ENCODE data around the gene CATSPERE.

The CATSPERE gene

GRCh38 chr1:244437086-244437468 is 24.0 kb upstream of the CATSPERE start:
- no peak for DNase-seq (ENCODE audit: insufficient read length, low spot score)
- TF ChIP-seq CTCF (IDR thresholded peaks at IDR 0.05; ENCODE audit: insufficient read depth, missing control alignments): no peak
- peak; percentile 58 for FAIRE-seq

GRCh38 chr1:244439391-244440032 is 21.6 kb upstream of the CATSPERE start:
- TF ChIP-seq CTCF (IDR thresholded peaks at IDR 0.05; ENCODE audit: insufficient read depth, missing control alignments): no peak
- DNase-seq (ENCODE audit: insufficient read length, low spot score) (no peak), FAIRE-seq (no peak)

DNA sequence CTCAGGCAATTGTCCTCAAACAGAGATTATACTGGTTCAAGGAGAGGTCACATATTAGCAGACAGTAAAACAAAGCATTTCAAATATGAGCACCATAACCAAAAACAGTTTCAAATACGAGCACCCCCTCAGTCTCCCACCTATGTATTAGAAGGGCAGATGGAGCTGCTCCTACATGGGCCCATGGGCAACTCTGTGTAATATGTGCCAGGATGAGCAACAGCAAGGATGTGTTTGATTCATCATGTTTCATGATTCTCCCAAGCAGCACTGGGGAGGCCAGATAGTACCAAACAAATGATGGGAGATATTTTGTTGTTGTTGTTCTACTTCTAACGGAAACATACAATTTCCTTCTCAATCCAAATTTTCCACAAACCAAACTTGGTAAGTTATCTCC is 18.2 kb upstream of the CATSPERE start:
- DNase-seq (ENCODE audit: insufficient read length, low spot score): no peak
- FAIRE-seq: peak; percentile 86
- no peak for TF ChIP-seq CTCF (IDR thresholded peaks at IDR 0.05; ENCODE audit: insufficient read depth, missing control alignments)

- TF ChIP-seq CTCF (IDR thresholded peaks at IDR 0.05; ENCODE audit: insufficient read depth, missing control alignments): no peak
- peak; percentile 89 for FAIRE-seq
- DNase-seq (ENCODE audit: insufficient read length, low spot score): no peak
These were observed 16.2 kb upstream of the CATSPERE start for GRCh38 chr1:244444854-244445253.

GRCh38 chr1:244445320-244446181 is 15.5 kb upstream of the CATSPERE start:
- no peak for DNase-seq (ENCODE audit: insufficient read length, low spot score)
- FAIRE-seq: peak; percentile 29
- no peak for TF ChIP-seq CTCF (IDR thresholded peaks at IDR 0.05; ENCODE audit: insufficient read depth, missing control alignments)

GRCh38 chr1:244447024-244447423 is 14.0 kb upstream of the CATSPERE start:
- DNase-seq (ENCODE audit: insufficient read length, low spot score) (no peak), FAIRE-seq (peak; percentile 21)
- no peak for TF ChIP-seq CTCF (IDR thresholded peaks at IDR 0.05; ENCODE audit: insufficient read depth, missing control alignments)

- TF ChIP-seq CTCF (IDR thresholded peaks at IDR 0.05; ENCODE audit: insufficient read depth, missing control alignments): no peak
- no peak for FAIRE-seq
- DNase-seq (ENCODE audit: insufficient read length, low spot score): no peak
These were observed 13.5 kb upstream of the CATSPERE start for GRCh38 chr1:244447552-244447951.

All from D721Med (cell line).